Stimulated activated CD8-positive, alpha-beta memory T cell treated with anti-CD3 and anti-CD28 coated beads, Interleukin-4, amount 100 ng/mL, for 48 hours (primary cell): ENCODE results near the gene TYMS.

ENCODE experiments used
- DNase-seq: peaks from one replicate; pipeline ENCODE4 v3.0.0-alpha.2; 2020

TYMS gene

DNA sequence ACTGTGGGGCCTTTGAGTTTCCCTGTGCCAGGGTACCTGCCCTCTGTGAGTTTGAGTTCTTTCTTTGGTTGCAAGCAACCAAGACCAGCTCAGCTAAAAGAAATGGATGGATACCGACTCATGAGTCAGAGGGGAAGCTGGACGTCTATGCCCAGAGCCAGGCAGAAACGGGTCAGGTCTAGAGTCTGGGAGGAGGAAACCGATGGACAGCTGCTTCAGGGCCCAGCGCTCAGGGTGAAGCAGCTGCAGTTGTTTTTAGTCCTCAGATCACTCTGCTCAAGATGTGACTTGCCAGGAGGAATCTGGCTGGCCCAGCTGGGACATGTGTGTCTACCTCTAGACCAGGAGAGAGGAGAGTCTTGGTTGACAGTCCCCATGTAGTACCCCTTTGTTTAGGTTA, 10.1 kb upstream of the TYMS start:
- DNase-seq: no peak

DNA sequence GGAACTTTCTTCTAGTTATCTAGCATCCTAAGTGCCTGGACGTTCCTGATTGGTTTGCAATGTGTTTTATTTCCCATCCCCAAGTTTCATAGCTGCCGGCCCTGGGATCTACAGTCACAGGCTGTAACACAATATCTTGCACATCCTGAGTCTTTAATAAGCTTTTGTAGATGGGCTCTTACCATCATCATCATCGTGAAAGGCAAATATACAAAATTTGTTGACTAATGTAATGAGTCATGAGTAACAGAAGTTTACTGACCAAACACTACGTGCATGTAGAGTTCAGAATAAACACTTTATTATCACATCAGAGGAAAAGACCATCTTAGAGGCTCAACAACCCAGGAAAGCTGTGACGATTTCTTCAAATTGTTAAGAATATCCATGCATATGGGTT, 8.1 kb upstream of the TYMS start:
- DNase-seq: no peak

DNA sequence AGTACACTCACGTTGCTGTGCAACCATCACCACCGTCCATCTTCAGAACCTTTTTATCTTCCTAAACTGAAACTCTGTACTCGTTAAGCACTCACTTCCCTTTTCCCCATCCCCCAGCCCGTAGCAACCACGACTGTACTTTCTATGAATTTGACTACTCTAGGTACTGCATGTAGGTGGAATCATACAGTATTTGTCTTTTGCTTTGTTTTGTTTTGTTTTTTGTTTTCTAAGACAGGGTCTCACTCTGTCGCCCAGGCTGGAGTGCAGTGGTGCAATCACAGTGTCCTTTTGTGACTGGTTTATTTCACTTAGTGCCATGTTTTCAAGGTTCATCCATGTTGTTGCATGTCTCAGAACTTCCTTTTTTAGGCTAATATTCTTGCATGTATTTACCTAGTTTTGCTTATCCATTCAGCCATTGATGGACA, 7.0 kb upstream of the TYMS start:
- DNase-seq: no peak

DNA sequence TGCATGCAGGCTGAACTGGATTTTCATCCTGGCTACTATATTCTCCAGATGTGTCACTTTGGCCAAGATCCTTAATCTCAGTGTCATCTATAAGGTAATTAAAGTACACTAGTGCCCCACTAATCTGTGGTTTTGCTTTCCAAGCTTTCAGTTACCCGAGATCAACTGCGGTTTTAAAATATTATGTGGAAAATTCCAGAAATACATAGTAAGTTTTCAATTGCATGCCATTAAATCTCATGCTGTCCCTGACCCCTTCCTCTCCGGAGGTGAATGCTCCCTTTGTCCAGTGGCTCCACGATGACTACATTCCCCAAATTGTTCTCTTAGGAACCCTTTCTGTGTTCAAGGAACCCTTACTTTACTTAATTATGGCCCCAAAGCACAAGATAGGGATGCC, 5.3 kb upstream of the TYMS start:
- no peak for DNase-seq

DNA sequence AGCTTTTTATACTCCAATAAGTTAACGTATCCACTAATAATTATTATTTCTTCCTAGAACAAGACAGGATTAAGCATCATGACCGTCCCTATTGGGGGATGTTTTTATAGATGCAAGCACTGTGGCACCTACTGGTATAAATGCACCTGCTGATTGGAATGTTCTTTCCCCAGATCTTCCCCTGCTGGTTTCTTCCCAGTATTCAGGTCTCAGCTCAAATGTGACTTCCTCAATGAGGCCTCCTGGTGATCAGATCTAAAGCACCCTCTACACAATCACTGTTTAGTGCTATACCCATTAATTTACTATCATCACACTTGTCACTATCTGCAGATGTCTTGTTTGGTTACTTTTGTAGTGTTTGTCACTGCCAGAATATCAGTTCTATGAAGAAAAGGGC, 3.9 kb upstream of the TYMS start:
- no peak for DNase-seq

DNA sequence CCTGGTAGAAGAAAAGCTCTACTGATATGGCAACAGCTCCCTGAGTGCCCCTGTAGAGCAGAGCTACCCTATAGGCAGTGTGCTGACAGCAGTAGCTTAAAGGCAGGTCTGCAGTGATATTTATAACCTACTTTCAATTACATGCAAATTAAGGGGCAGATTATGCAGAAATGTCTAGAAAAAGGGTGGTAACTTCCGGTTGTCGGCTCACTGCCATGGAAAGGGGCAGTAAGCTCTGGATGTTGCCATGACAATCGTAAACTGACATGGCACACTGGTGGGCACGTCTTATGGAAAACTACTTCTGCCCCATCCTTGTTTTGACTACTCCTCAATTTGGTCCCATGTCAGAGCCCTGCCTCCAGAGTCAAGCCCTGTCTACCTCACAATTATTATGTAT, 2.9 kb upstream of the TYMS start:
- DNase-seq: no peak

DNA sequence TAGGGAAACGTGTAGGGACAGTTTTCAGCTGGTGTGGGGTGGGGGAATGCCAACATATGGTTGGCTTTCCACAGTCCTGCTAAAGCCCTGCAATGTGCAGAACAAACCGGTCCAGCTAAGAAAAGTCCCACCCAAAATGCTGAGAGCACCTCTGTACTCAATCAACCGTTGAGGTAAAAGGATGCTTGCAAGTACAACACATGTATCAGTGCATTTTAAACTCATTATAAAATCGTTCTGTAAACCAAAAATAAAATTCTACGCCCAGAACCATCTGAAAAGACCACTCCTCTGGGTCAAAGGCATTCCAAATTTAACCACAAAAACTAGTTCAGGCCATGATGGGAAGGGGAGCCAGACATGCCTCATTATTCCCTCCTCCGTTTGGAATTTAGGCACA, 2.0 kb upstream of the TYMS start:
- DNase-seq: no peak

DNA sequence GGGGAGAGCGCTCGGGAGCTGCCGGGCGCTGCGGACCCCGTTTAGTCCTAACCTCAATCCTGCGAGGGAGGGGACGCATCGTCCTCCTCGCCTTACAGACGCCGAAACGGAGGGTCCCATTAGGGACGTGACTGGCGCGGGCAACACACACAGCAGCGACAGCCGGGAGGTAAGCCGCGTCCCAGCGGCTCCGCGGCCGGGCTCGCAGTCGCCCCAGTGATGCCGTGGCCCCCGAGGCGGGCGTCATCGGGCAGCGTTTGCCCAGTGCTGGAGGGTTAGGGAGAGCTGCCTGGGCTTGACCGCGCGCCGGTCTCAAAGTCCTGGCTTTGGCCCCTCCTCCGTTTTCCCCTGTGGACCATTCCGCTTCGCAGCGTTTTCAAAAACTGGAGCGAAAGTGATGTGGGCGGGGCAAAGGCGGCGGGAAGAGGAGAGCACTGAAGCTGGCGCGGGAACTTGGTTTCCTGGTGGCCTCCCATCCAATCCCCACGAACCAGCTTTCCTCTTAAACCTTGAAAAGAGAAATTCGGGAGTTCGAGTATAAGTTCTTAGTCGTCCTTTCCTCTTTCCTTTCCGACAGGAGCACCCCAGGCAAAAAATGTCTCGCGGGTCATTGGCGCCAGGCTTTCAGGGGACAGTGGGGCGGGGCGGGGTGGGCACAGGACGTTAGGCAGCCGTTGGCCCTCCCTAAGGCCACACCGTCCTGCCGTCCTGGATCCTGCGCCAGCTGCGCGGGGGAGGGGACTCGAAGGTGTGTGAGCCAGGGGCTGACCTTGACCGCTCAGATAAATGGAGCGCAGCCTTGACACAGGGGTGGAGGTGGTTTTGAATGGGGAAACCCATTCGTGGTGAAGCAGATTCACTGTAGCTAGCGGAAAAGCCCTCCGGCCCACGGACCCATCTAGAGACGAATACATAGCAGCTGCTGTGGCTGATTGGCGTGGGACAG, 821 bp downstream of the TYMS start:
- DNase-seq: peak; percentile 88

DNA sequence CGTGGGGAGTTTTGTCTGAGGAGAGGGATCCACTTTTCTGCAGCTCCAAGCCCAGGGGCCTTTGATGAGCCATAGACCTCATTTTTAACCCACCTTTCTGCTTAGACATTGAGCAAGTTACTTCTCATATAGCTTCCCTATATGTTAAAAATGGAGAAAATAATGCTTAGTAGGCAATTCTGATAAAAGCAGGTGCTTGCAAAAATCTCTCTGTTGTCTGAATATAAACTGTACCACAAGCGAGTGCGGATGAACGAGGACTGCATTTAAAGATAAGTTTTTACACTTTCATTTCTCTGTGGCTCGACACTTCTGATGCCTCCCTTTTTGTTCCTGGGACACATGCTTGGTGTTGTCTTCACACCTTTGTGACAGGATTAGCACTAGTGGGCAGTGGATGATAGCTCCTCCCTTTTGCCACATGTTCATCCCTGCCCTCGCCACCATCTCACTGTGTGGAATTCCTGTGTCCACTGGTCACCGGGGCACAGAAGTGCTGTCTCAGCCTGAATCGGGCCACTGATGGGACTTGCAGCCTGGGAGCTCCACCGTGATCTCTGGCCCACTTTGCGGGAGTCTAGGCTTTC, 1.6 kb downstream of the TYMS start:
- DNase-seq: no peak

DNA sequence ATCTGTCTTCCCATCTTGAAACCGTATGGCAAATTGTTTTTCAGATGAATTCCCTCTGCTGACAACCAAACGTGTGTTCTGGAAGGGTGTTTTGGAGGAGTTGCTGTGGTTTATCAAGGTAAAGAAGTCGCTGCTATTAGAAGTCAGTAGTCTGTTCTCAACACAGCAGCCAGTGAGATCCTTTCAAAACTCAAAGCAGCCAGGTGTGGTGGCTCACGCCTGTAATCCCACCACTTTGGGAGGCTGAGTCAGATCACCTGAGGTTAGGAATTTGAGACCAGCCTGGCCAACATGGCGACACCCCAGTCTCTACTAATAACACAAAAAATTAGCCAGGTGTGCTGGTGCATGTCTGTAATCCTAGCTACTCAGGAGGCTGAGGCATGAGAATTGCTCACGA, 2.1 kb downstream of the TYMS start:
- DNase-seq: no peak

DNA sequence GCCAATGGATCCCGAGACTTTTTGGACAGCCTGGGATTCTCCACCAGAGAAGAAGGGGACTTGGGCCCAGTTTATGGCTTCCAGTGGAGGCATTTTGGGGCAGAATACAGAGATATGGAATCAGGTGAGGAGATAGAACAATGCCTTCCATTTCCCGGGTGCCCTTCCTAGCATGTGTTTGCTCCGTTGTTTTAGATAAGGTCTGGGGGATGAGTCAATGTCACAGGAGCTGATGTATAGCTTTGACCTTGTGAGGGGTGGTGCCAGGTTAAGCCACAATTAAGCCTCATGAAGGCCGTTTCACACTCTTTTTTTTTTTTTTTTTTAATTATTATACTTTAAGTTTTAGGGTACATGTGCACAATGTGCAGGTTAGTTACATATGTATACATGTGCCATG, 4.7 kb downstream of the TYMS start:
- no peak for DNase-seq

DNA sequence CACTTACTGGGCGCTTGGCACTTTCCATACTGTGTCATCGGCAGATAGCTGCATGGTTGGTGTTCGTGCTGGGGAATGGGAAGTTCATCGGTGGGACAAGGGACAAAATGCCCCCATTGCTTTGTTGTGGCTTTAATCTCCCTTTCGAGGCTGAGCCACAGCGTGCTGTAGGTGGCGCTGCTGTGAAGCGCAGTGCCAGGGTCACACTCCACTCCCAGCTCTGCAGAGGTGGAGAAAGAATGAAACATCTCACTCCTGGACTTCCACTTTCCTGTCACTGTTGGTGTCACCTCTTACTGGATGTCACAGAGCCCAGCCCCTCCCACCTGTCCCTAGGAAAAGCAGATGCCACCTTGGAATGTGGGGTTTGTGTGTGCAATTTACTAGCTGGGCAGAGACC, 8.7 kb downstream of the TYMS start:
- no peak for DNase-seq

DNA sequence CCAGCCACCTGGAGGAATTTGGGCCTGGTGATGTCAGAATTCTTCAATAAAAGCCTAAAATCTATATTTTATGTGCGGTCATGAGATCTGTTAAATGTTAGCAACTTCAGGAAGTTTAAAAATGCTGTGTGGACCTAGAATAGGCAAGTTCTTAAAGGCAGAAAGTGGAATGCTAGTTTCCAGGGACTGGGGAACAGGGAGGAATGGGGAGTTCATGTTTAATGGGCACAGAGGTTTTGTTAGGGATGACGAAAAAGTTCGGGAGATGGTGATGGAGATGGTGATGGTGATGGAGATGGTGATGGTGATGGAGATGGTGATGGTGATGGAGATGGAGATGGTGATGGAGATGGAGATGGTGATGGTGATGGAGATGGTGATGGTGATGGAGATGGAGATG, 9.2 kb downstream of the TYMS start:
- no peak for DNase-seq

DNA sequence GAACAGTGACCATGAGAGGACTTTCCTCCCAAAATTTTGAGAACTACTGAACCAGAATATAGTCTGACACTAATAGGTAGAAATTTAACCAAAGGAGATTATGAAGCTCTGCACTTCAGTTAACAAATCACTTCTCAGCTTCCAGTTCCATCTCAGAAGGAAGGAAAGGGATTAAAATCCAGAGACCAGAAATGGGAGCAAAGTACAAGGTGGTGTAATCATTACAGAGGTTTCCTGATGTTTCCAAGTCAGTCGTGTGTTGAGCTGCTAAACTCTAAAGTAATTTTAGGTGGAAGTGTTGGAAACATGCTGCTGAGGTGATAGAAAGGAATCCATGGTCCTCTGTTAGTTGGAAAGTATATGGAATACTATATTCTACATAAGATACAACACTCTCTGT, 10.8 kb downstream of the TYMS start:
- no peak for DNase-seq

DNA sequence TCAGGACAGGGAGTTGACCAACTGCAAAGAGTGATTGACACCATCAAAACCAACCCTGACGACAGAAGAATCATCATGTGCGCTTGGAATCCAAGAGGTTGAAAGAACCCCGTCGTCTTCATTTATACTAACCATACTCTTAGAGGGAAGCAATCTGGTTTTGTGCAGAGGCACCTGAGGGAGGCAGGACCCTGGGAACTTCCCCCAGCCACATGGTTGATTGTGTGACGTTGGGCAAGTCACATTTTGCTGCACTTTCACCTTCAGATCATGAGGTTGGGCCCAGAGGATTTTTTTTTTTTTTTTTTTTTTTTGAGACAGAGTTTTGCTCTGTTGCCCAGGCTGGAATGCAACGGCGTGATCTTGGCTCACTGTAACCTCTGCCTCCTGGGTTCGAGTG, 11.6 kb downstream of the TYMS start:
- DNase-seq: no peak

DNA sequence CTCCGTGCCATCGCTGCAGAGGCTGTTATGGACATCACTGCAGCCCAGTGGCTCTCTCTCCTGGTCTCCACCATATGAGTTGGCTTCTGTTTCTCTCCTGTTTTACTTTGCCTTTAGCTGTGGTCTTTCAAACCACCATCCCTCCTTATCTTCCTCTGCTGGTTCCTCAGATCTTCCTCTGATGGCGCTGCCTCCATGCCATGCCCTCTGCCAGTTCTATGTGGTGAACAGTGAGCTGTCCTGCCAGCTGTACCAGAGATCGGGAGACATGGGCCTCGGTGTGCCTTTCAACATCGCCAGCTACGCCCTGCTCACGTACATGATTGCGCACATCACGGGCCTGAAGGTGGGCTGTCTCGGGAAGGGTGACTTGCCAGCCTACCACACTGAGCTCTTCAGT, 13.1 kb downstream of the TYMS start:
- no peak for DNase-seq

DNA sequence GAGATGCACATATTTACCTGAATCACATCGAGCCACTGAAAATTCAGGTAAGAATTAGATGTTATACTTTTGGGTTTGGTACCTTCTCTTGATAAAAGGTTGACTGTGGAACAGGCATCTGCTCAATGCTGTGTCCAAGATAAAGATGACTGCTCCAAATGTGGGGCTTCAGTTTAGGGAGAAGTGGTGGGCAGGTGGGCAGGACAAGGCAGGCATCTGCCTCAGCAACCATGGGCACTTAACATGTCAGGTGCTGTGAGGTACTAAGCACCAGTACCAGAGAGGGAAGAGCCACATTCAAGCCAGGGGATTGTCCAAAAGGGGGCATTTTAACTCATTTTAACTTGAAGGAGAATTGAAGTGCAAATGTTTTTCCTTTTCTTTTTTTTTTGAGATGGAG, 14.0 kb downstream of the TYMS start:
- DNase-seq: no peak

DNA sequence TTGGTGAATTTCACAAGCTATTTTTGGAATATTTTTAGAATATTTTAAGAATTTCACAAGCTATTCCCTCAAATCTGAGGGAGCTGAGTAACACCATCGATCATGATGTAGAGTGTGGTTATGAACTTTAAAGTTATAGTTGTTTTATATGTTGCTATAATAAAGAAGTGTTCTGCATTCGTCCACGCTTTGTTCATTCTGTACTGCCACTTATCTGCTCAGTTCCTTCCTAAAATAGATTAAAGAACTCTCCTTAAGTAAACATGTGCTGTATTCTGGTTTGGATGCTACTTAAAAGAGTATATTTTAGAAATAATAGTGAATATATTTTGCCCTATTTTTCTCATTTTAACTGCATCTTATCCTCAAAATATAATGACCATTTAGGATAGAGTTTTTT, 15.9 kb downstream of the TYMS start:
- no peak for DNase-seq

DNA sequence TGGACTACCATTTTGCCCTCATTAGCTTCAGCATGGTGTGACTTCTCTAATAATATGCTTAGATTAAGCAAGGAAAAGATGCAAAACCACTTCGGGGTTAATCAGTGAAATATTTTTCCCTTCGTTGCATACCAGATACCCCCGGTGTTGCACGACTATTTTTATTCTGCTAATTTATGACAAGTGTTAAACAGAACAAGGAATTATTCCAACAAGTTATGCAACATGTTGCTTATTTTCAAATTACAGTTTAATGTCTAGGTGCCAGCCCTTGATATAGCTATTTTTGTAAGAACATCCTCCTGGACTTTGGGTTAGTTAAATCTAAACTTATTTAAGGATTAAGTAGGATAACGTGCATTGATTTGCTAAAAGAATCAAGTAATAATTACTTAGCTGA, 16.3 kb downstream of the TYMS start:
- no peak for DNase-seq

DNA sequence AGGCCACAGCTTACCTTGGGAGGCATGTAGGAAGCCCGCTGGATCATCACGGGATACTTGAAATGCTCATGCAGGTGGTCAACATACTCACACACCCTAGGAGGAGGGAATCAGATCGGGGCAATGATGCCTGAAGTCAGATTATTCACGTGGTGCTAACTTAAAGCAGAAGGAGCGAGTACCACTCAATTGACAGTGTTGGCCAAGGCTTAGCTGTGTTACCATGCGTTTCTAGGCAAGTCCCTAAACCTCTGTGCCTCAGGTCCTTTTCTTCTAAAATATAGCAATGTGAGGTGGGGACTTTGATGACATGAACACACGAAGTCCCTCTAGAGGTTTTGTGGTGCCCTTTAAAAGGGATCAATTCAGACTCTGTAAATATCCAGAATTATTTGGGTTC, 17.9 kb downstream of the TYMS start:
- no peak for DNase-seq

DNA sequence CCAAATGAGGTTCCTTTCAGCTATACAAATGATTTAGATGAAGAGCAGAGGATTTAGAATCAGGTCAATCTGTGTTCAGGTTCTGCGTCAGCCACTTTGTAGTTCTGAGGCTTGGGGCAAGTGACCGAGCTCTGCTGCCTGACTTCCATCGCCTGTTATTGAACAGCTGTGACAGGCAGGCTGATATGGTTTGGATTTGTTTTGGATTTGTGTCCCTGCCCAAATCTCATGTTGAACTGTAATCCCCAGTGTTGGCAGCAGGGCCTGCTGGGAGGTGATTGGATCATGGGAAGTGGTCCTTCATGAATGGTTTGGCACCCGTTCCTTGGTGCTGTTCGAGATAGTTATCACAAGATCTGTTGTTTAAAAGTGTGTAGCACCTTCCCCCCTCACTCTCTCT, 18.6 kb downstream of the TYMS start:
- no peak for DNase-seq

DNA sequence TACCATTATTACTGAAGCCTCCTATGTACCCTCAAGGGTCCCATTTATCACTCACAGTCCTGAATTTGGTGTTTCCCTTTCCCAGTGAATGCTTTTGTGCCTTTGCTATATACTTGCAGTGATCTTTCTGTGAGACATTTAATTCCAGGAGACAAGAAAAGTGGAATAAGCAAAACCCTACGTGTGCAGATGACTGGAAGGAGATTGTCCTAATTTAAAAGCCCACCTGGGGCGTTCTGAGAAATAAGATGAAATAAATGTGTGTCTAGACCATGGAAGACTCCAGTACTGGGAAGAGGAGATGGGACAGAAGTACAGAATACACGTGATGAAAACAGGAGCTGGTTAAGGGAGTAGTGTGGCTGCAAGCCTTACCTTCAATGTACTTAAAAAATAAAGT, 19.3 kb downstream of the TYMS start:
- no peak for DNase-seq

DNA sequence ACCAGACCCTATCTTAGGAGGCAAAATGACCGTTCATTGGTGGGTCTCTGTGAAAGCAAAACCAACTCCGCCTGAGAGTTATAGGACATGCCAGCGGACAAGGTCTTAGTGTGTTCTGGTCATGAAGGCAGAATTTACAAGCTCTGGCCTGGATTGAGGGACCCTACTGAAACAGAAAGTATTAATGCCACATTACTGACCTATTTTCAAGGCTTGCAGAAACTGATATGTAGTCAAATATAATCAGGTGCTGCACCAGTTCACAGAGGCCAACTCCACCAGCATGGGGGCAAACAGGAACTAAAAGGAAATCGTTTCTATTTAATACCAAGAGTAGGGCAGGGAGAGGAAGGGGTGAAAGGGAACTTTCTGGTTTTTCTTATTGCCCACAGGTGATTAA, 19.7 kb downstream of the TYMS start:
- DNase-seq: no peak

DNA sequence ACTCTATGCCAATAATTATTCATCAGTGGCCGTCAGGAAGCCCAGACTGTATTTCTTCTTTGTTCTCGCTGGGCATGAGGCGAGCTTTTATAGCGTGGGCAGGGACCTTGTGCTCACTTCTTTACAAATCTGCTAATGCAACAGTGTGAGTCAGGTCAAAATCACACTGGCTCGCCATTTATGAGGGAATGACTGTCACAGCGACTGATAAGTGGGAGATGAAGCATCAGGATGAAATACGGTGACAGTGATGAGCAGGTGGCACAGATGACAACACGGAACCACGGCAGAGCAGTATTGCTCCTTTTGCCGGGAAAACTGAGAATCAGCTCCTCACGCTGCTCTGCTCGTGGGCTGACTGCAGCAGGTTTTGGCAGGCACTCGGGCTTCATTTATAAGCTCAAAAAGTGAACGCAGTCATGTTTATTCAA, 20.5 kb downstream of the TYMS start:
- no peak for DNase-seq
